ENCODE results near the gene TRIP4. TPM values are rescaled to one million over a fixed set of nuclear protein-coding genes. Genes with fewer than 3 reads are reported as not detected.
A peak's percentile ranks its signal among the peaks of the same experiment; 100 is the strongest.

Gene TRIP4
- total RNA-seq, 1 donor from 2014 or later = 26.8 TPM

GRCh38 chr15:64354688-64355344, 32.8 kb upstream of the TRIP4 start:
- H3K27ac Mint-ChIP-seq (ENCODE audit: unreplicated experiment) = peak overlapping the region; percentile 99
- no peaks in the 10 kb centered on the region for H3K27me3 Mint-ChIP-seq (ENCODE audit: unreplicated experiment)
- DNase-seq (ENCODE audit: extremely low spot score, unreplicated experiment) = no peak
- H3K4me3 Mint-ChIP-seq (ENCODE audit: unreplicated experiment) = peak overlapping the region; percentile 98
- H3K4me1 Mint-ChIP-seq (ENCODE audit: unreplicated experiment) = peaks cover 22% of the 10 kb centered on the region
- H3K36me3 Mint-ChIP-seq (ENCODE audit: unreplicated experiment) = no peaks in the 10 kb centered on the region
- no peak for TF ChIP-seq CTCF (IDR thresholded peaks at IDR 0.05)
- no peaks in the 10 kb centered on the region for H3K9me3 Mint-ChIP-seq (ENCODE audit: unreplicated experiment)

DNA sequence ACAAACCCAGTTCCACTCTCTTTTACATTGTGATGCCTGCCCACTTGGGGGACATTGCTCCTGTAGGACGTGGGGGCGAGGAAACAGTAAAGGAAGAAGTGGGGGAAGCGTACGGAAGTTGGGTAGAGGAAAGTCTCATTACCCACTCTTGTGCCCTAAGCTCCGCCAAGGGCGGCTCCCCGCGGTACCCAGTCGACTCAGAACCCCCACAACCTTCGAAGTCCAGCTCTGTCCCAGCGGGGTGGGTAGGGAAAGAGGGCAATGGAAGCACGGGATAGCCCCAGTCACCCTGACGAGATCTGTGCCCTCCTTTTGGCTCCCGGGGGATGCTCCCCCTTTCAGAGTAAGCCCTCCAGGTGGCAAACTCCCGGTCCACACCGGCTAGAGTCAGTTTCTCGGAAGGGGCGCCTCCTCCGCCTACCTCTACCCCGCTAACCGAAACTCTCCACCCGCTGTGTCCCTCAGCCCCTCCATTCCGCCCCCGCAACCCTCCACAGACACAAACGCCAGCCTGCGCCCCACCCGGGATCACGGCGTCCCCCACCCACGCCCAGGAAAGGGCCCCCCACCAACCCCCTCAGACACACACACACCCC, 32.2 kb upstream of the TRIP4 start:
- Mint-ChIP-seq H3K4me1 (ENCODE audit: unreplicated experiment) (peaks cover 22% of the 10 kb centered on the region), H3K4me3 (ENCODE audit: unreplicated experiment) (peak overlapping the region; percentile 98), H3K9me3 (ENCODE audit: unreplicated experiment) (no peaks in the 10 kb centered on the region), H3K27me3 (ENCODE audit: unreplicated experiment) (no peaks in the 10 kb centered on the region), H3K36me3 (ENCODE audit: unreplicated experiment) (no peaks in the 10 kb centered on the region), H3K27ac (ENCODE audit: unreplicated experiment) (peak overlapping the region; percentile 99)
- DNase-seq (ENCODE audit: extremely low spot score, unreplicated experiment) = no peak
- TF ChIP-seq CTCF (IDR thresholded peaks at IDR 0.05) = no peak

DNA sequence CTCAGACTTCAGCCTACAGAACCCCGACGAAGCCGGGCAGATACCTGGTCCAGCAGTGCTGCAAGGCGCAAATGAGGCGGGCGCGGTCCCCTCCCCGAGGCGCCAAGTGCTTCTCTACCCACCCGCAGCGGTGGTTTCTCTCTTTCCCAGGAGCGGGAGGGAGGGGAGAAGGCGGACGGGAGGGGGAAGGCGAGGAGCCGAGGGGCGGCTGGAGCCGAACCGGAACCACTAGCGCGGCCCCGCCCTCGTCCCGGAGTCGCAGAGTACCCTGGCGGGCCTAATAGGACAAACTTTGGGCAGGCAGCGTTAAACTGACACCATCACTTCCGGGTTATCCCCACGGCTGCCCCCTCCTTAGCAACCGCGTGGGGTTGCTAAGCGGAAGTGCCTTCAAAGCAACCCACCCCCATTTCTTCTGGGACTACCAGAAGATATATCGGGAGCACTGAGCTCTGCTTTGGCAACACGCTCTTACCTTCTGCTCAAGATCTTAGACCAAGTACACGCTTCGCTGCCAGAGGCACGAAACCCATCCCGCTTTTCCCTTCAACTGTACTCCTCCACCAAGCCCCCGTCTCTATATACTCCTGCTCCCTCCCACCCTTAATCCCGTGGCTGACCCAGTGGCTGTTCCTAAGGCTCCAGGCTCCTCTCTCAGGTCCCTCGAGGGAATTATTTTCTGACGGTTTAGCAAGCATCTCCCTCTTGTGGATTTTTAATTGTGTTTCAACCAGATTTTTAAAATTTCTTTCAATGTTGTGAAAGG, 31.5 kb upstream of the TRIP4 start, which contains the start of gene CSNK1G1:
Gene CSNK1G1, minus strand, starts transcription at position 230 of the 766 bp plus-strand sequence. CDS start 55,674 bp downstream, outside the sequence.
- no peaks in the 10 kb centered on the region for H3K36me3 Mint-ChIP-seq (ENCODE audit: unreplicated experiment)

DNA sequence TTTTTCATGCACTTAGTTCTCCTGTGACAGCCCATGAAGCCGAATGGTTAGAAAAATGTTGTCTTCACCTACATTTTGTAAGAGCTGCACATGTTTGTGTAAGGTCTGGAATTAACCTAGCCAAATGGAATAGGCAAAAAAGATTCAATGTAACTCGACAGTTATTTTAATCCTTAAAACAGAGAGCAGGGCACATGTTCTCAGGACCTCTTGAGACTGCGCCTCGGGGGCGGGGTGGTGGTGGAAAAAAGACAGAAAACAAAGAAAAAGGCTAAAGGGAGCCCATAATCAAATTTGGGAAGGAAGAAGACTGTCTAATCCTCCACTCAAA, 31.0 kb upstream of the TRIP4 start:
- no peaks in the 10 kb centered on the region for H3K36me3 Mint-ChIP-seq (ENCODE audit: unreplicated experiment)
- H3K4me3 Mint-ChIP-seq (ENCODE audit: unreplicated experiment) = peak overlapping the region; percentile 98
- H3K4me1 Mint-ChIP-seq (ENCODE audit: unreplicated experiment) = peaks cover 18% of the 10 kb centered on the region
- H3K27me3 Mint-ChIP-seq (ENCODE audit: unreplicated experiment) = no peaks in the 10 kb centered on the region
- peak overlapping the region; percentile 99 for H3K27ac Mint-ChIP-seq (ENCODE audit: unreplicated experiment)
- no peaks in the 10 kb centered on the region for H3K9me3 Mint-ChIP-seq (ENCODE audit: unreplicated experiment)
- no peak for TF ChIP-seq CTCF (IDR thresholded peaks at IDR 0.05)
- DNase-seq (ENCODE audit: extremely low spot score, unreplicated experiment) = no peak

More for the DNA sequence above, 31.5 kb upstream of the TRIP4 start, which contains the start of gene CSNK1G1:
- Mint-ChIP-seq H3K27ac (ENCODE audit: unreplicated experiment) (peak within 1 kb of the TSS; percentile 99), H3K4me3 (ENCODE audit: unreplicated experiment) (peak within 1 kb of the TSS; percentile 98), H3K4me1 (ENCODE audit: unreplicated experiment) (peaks cover 18% of the 10 kb centered on the region), H3K9me3 (ENCODE audit: unreplicated experiment) (no peaks in the 10 kb centered on the region), H3K27me3 (ENCODE audit: unreplicated experiment) (no peaks in the 10 kb centered on the region)
- TF ChIP-seq CTCF (IDR thresholded peaks at IDR 0.05) = peak; percentile 65
- DNase-seq (ENCODE audit: extremely low spot score, unreplicated experiment) = peak; percentile 99

DNA sequence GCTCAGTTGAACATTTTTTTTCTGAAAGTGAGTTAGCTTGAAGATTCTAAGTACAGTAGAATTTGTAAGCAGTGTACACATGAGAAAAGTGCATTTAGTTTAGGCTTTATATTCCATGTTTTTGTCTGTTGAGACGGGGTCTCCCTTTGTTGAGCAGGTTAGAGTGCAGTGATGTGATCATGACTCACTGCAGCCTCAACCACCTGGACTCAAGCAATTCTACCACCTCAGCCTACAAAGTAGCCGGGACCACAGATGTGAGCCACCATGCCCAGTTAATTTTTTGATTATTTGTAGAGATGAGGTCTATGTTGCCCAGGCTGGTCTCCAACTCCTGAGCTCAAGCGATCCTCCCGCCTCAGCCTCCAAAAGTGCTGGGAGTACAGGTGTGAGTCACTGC, 26.4 kb upstream of the TRIP4 start:
- Mint-ChIP-seq H3K4me3 (ENCODE audit: unreplicated experiment) (no peak overlapping the region), H3K36me3 (ENCODE audit: unreplicated experiment) (no peaks in the 10 kb centered on the region), H3K9me3 (ENCODE audit: unreplicated experiment) (no peaks in the 10 kb centered on the region), H3K4me1 (ENCODE audit: unreplicated experiment) (peaks cover 7% of the 10 kb centered on the region), H3K27ac (ENCODE audit: unreplicated experiment) (no peak overlapping the region), H3K27me3 (ENCODE audit: unreplicated experiment) (no peaks in the 10 kb centered on the region)
- TF ChIP-seq CTCF (IDR thresholded peaks at IDR 0.05) = no peak
- no peak for DNase-seq (ENCODE audit: extremely low spot score, unreplicated experiment)

Data from osteocyte (in vitro differentiated cells).